Measurements from ENCODE around the gene MPHOSPH9. TPM values are rescaled to one million over a fixed set of nuclear protein-coding genes. Genes with fewer than 3 reads are reported as not detected.

The MPHOSPH9 gene
- total and polyA plus RNA-seq, 2 of the 13 experiments (the other 11 are each of a cell fraction or from before 2014, with no cell fraction given), result 20.3 to 63.4 TPM

DNA sequence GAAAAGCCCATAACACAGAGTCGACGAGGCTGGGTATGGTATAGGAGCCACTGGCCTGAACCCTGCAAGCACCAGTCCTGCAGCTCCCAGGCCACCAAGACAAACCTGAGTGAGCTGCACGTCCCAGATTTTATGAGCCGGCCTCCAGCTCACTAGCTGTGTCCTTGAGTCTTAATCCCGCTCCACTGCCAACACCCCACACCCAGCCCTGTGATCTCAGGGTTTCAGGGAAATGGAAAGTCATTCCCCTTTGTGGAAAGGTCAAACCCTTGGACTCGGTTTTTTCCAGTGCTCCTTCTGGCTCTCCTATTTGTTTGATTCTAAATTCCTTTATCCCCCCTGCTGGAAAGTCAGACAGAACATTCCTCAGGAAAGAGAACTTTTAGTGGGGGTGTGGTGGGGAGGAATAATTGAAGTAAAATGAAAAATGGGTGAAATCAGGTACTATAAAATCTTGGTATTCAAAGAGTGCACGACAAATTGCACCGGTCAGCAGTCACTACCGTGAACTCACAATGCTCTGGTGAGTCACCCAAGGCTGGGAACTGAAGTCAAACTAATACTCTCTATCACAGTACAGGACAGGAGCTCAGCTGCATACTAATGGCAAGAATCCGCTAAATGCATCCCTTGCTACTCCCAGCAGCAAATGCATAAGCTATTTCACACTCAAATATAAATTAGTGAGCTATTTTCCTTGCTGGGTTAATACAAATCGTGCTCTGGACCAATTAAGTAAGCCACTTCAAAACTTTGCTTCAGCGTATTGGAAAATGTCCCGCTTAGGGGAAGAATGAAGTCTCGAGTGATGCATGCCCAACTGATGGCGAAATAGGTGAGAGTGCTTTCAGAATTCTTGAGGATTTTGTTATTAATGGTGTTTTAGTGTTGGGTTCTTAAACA is 91.1 kb downstream of the MPHOSPH9 start (continued):
- peak; percentile 54 for TF ChIP-seq POLR2AphosphoS5 (IDR thresholded peaks at IDR 0.05; ENCODE audit: low read depth, low read length)
- TF ChIP-seq PRDM15 (CRISPR knock-in tag; IDR thresholded peaks at IDR 0.05), result no peak
- TF ChIP-seq RARA (CRISPR knock-in tag; IDR thresholded peaks at IDR 0.05), result peak; percentile 90
- TF ChIP-seq HMG20B (CRISPR knock-in tag; conservative IDR thresholded peaks at IDR 0.05), result 0 out of 2 replicates have a peak, but pooled peaks have one; percentile 65
- TF ChIP-seq, protein P1, sequence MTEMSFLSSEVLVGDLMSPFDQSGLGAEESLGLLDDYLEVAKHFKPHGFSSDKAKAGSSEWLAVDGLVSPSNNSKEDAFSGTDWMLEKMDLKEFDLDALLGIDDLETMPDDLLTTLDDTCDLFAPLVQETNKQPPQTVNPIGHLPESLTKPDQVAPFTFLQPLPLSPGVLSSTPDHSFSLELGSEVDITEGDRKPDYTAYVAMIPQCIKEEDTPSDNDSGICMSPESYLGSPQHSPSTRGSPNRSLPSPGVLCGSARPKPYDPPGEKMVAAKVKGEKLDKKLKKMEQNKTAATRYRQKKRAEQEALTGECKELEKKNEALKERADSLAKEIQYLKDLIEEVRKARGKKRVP (CRISPR knock-in tag; IDR thresholded peaks at IDR 0.05), result peak in 1 of 2 experiments; percentile 54; a peak in 1 of 4 replicates
- TF ChIP-seq MED1 (CRISPR knock-in tag; IDR thresholded peaks at IDR 0.05), result peak; percentile 71
- TF ChIP-seq MAFK (conservative IDR thresholded peaks at IDR 0.05 in 1 of 2, IDR thresholded peaks at IDR 0.05 in 1 of 2; ENCODE audit: low read length in 2 of 2), result peak; percentile 96 to 98
- no peak for TF ChIP-seq KLF9 (CRISPR knock-in tag; IDR thresholded peaks at IDR 0.05; ENCODE audit: low read depth)
- TF ChIP-seq HCFC1 (IDR thresholded peaks at IDR 0.05; ENCODE audit: low read depth, low read length), result no peak
- TF ChIP-seq MAFG (CRISPR knock-in tag; IDR thresholded peaks at IDR 0.05), result no peak
- no peak for TF ChIP-seq ZNF577 (CRISPR knock-in tag; IDR thresholded peaks at IDR 0.05; ENCODE audit: borderline replicate concordance, low read depth)
- TF ChIP-seq HOXA3 (CRISPR knock-in tag; IDR thresholded peaks at IDR 0.05), result no peak
- TF ChIP-seq IRX3 (CRISPR knock-in tag; IDR thresholded peaks at IDR 0.05; ENCODE audit: borderline replicate concordance, low read depth), result 0 out of 2 replicates have a peak, but pooled peaks have one; percentile 45
- no peak for TF ChIP-seq RCOR2 (CRISPR knock-in tag; IDR thresholded peaks at IDR 0.05)
- TF ChIP-seq ZNF772 (CRISPR knock-in tag; IDR thresholded peaks at IDR 0.05), result 0 out of 2 replicates have a peak, but pooled peaks have one; percentile 28
- TF ChIP-seq FOXJ3 (CRISPR knock-in tag; IDR thresholded peaks at IDR 0.05; ENCODE audit: borderline replicate concordance), result no peak
- TF ChIP-seq ELF3 (CRISPR knock-in tag; IDR thresholded peaks at IDR 0.05), result peak; percentile 81
- no peak for TF ChIP-seq ZNF678 (CRISPR knock-in tag; IDR thresholded peaks at IDR 0.05)
- no peak for TF ChIP-seq GPN1 (CRISPR knock-in tag; IDR thresholded peaks at IDR 0.05; ENCODE audit: borderline replicate concordance)
- TF ChIP-seq ZNF224 (CRISPR knock-in tag; IDR thresholded peaks at IDR 0.05), result no peak
- TF ChIP-seq ZNF343 (CRISPR knock-in tag; IDR thresholded peaks at IDR 0.05), result no peak
- peak; percentile 26; the same call in 1 of the 2 replicates for TF ChIP-seq MEF2D (CRISPR knock-in tag; IDR thresholded peaks at IDR 0.05)
- peak; percentile 55; the same call in 1 of the 2 replicates for TF ChIP-seq FOXP4 (CRISPR knock-in tag; IDR thresholded peaks at IDR 0.05)
